GM21576 (cell line): ENCODE results near the gene REPS1.
"Not testable (repeated sequence)": the region's sequence is repeated elsewhere in the genome, so short reads cannot be mapped to it uniquely, and the experiment has no call there.

Experiments used
- ATAC-seq: cut with Tn5 transposase; IDR thresholded peaks from one replicate; pipeline ENCODE4 v1.9.1; 2021; ENCODE audit warnings: mild to moderate bottlenecking, moderate library complexity; ENCODE audit not compliant: unreplicated experiment

The REPS1 gene, protein sequence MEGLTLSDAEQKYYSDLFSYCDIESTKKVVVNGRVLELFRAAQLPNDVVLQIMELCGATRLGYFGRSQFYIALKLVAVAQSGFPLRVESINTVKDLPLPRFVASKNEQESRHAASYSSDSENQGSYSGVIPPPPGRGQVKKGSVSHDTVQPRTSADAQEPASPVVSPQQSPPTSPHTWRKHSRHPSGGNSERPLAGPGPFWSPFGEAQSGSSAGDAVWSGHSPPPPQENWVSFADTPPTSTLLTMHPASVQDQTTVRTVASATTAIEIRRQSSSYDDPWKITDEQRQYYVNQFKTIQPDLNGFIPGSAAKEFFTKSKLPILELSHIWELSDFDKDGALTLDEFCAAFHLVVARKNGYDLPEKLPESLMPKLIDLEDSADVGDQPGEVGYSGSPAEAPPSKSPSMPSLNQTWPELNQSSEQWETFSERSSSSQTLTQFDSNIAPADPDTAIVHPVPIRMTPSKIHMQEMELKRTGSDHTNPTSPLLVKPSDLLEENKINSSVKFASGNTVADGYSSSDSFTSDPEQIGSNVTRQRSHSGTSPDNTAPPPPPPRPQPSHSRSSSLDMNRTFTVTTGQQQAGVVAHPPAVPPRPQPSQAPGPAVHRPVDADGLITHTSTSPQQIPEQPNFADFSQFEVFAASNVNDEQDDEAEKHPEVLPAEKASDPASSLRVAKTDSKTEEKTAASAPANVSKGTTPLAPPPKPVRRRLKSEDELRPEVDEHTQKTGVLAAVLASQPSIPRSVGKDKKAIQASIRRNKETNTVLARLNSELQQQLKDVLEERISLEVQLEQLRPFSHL

DNA sequence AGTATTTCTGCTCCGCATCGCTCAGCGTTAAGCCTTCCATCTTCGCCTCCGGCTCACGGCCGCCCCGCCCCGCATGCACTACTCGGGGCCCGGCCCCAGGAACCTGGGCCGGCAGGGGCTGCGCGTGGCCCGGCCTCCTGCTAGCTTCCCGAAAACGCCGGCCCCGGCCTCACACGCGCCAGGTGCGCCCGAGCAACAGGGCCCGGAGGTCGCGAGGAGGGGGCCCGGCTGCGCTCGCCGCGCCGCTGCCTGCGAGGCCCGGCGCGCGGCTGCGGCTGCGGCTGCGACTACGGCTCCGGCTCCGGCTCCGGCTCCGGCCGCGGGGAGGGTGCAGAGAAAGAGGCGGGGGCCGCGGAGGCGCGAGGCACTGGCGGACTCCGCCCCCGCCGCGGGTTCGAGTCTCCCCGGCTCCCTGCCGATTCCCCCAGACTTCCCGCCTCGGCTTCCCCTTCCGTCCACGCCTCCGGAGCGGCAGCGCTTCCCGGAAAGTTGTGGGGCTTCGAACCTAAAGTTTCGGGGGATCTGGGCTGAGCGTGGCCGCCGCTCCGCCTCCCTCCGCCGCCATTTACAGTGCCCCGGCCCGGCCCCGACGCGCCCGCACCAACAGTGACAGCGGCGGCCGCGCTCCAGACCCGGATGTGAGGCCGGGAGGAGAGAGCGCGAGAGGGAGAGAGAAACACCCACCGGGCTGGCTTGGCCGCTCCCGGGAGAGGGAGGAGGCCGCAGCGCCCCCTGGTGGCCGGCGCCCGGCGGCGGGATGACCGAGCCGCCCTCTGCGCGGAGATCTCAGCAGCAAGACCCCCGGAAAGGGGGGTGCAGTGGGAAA lies at the start of gene REPS1:
Gene REPS1, minus strand, starts transcription at position 611 of the 826 bp plus-strand sequence. Its CDS starts 571 bp downstream, at position 40.
- peak; percentile 91 for ATAC-seq

DNA sequence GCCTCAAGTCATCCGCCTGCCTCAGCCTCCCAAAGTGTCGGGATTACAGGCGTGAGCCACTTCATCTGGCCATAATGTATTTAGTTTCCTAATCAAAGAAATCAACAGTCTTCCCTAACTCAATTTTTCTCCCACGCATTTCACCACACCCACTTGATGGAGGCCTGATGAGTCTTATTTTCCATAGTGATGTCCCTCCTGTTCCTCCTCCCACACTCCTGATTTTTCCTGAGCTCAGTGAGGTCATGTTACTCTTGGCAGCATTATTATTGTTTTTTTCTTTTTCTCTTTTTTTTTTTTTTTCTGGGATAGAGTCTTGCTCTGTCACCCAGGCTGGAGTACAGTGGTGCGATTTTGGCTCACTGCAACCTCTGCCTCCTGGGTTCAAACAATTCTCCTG lies 49.4 kb upstream of the REPS1 start:
- ATAC-seq = no peak

DNA sequence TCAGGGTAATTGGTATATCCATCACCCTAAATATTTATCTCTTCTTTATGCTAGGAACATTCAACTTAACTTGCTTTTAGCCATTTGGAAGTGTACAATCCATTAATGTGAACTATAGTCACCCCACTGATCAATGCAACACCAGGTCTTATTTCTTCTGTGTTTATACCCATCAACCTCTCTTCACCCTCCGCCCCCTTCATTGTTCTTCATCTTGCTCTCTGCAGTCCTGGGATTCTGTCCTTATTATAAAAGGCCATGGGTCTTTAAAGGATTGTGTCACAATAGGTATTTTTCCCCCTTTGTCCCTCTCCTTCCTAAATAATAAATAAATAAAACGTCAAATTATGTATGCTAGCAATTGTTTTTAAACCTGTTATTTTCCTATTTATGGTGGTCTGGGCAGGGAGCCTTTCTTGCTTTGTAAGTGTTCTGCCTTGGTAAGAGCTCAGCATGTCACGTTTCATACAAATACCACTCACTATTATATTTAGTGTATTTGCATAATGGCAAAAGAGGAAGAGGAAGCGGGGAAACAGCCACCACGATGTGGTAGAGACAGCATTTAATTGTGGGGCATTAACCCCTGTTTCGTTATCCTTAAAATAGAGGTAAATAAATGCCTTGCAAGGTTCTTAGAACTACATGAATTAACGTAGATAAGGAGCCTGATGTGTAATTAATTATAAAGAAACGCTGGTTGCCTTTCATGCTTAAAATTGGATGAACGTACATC lies 42.3 kb upstream of the REPS1 start:
- ATAC-seq = peak; percentile 46

DNA sequence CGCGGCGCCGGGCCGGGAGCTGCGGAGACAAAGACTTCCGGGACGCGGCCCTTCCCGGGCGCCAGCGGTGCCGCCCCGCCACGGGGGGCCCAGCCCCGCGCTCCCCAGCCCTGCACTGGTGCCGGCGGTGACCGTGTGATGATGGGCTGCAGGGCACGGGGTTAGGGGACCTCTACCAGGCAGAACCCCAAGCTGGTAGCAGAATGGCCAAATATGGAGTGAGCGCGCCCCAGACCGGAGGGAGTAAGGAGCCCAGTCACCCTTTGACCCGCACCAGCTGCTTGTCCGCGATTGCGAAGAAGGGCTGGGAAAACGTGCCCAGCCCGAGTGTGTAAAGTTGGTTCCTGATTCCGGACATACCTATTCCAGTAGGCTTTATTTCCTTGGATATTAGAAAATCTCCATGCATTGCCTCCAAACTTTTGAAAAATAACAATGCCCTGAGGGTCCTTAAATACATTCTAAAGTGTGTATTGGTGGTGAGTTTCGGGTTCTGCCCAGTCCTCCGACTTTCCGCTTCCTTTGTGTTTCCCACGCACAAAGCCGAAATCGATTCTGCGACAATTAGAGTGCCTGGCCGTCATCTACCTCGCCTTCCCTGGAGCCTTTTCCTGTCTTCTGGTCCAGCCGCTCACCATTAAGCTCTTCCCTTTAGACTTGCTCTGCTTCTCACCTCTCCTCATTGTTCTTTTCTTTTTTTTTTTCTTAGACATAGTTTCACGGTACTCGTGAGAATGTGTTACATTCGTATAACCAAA lies 41.6 kb upstream of the REPS1 start:
- ATAC-seq = peak; percentile 29

DNA sequence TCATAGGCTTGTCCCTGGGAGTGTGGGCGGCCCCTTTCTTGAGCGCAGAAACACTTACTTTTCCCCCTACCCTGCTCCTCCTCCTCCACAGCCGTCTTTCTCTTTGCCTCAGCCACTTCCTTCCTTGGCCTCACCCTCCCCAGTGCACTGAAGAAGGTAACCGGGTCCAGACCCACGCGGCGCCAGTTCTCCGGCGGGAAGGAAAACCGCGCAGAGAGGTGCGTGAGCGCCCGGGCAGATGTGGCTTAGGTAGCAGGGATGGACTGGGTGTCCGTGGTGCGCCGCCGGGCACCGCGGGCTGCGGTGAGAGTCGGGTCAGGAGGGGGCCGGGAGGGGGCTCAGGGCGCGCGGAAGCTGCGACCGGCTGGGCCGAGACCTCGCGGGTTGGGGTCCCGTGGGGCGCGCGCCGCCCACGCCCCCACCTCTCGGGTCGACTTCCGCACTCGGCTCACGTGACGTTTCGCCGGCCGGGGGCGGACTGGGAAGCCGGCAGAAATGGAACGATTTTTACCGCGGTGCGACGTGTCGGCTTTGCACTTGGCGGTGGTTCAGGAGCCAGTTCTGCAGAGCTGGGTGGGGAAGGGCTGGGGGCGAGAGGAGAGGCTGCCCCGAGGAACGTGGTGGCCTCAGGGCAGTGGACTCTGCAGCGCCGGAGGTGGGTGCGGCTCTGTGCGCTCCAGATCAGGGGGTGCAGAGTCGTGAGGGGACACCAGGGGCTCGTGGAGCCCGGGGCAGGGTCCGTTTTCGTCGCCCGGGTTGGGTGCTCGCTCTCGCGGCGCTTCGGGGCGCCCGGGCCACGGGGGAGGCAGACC lies 40.8 kb upstream of the REPS1 start, which contains the start of gene ABRACL:
Gene ABRACL, plus strand, starts transcription at position 88 of the 812 bp plus-strand sequence. CDS start 5,416 bp downstream, outside the sequence.
- peak; percentile 58 for ATAC-seq

DNA sequence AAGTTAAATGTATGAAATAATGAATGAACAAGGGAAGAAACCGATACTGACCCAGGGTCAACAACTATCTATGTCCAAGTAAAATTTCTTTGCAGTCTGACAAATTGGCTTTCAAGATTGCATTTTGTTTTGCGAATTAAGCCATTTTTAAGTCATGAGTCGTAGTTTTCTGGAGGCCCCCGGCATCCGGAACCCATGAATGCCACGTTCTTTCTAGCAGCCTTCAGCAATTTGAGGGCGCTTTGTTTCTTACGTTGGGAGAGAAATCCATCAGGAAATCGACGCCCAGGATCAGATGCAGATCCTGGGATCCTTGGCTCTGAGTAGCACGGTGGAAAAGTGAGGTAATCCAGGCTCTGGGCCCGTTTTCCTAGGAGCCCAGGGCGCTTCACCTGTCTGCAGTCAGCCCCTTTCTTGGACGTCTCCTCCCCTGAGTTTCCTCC lies 40.2 kb upstream of the REPS1 start:
- no peak for ATAC-seq

DNA sequence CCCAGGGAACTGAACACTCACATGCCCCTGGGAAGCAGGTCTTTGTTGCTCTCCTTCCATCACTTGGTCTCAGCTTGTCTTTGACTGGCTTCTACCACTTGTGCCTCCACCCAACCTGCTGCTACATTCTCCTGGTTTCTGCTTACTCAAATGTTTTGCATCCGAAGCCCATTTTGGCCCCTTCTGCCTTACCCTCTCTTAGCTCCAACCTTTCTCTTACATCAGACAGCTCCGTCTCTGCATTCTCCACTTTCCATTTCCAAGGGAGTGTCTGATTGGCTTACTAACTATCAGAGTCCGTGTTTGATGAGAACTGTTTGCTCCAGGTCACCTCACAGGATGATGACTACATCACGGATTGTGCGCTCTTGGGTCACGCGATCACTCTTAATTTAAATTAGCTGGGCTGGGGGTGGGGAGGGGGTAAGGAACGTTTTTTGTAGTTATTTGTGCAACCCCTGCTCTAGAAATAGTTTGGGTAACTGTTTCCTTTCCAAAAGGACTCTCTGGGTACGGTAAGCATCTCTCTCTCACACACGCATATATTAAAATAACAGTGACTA lies 39.6 kb upstream of the REPS1 start:
- no peak for ATAC-seq

DNA sequence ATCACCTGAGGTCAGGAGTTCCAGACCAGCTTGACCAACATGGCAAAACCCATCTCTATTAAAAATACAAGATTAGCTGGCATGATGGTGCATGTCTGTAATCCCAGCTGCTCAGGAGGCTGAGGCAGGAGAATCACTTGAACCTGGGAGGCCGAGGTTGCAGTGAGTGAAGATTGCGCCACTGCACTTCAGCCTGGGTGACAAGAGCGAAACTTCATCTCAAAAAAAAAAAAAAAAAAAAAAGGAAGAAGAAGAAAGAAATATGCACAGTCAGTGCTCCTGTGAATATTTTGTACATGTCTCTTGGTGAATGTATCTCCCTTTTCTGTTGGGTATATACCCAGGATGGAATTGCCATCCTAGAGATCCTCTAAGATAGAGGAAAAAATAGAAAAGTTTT lies 37.4 kb upstream of the REPS1 start:
- not testable (repeated sequence) for ATAC-seq

DNA sequence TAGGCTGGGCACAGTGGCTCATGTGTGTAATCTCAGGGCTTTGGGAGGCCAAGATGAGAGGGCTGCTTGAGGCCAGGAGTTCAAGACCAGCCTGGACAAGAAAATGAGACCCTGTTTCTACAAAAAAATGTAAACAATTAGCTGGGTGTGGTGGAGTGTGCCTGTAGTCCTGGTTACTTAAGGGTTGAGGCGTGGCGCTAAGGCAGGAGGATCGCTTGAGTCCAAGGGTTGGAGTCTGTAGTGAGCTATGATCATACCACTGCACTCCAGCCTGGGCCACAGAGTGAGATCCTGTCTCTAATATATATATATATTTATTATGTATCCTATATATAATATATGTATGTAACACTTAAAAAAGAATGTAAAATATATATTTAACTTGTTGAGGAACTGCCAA lies 32.6 kb upstream of the REPS1 start:
- ATAC-seq = no peak

DNA sequence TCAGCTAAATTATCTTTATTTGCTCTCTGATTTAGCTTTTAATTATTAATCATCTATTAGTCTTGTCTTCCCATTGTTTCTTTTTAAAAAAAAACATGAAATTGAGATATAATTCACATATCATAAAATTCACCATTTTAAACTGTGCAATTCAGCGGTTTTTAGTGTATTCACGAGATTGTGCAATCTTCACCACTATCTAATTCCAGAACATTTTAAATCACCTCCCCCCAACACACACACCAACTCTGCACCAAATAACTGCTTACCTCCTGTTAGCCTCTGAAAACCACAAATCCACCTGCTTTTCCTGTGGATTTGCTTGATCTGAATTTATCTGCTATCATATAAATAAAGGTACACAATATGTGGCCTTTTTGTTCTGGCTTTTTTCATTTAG lies 31.7 kb upstream of the REPS1 start:
- no peak for ATAC-seq

DNA sequence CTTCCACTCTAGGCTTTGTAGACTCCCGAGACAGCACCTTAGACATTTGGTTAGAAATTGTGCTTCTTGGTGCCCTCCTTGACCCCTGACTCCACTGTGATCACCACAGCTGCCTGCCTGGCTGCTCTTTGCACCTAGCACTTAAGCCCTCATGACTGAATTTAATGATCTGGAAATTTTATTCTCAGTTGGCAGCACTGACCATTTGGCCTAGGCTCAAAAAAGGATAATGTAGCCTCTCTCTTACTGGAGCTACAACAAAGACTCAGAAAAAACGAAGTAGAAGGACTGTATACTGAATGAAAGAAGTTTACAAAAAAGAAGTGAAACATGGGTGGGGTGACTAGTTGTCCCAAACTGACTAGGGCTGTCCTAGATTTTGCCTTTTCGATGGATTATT lies 29.2 kb upstream of the REPS1 start:
- no peak for ATAC-seq

DNA sequence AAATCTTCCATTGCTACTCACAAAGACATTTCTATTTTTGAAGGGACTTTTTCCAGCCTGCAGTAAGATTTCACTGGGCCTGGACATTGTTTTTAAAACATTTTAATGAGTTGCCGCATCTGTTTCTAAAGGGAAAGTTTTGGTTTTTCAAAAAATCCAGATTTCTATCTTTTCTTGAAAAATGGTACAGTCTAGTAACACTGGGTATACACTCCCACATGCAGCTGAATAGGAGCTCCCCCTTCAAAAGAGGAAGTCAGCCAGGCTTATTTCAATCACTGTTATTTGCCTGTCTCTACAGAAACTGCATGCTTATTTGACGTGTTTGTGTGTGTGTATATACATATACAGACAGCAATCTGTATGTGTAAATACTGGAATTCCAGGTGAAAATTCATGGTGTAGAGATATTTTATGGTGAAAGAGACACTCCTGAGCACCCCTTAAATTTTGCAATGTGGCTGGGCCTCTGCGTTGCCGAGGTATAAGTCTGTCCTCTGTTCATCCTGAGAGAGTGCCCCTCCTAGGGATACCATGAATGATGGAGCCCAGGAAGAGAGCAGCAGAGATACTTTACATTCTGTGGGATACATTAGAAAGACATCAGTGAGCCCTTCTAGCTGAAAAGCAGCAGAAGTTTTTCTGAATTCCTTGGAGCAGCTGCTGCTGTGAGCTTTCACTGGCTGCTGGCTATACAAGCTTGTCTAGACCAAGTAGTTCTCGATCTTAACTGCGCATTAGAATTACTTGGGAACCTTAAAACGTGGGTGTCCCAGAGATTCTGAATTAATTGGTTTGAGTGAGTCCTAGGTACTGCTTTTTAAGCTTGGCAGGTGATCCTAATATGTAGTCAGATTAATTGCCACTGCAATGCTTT lies 28.5 kb upstream of the REPS1 start:
- peak; percentile 96 for ATAC-seq

DNA sequence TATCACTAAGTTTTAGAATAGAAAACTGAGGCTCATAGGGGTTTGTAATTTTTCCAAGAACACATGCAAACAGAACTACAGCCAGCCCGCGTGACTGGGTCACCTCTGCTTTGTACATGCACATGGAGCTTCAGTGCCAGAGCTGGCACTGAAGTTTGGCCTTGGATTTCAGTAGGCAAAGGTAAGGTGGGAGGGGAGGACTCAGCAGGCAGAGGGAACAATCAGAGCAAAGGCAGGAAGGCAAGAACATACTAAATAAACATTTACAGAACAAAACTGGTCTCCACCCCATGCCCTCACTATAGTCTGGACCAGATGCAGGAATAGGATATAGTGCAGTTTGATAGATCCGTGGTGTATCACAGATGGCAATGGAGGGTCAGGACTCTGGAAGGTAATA lies 26.9 kb upstream of the REPS1 start:
- no peak for ATAC-seq

DNA sequence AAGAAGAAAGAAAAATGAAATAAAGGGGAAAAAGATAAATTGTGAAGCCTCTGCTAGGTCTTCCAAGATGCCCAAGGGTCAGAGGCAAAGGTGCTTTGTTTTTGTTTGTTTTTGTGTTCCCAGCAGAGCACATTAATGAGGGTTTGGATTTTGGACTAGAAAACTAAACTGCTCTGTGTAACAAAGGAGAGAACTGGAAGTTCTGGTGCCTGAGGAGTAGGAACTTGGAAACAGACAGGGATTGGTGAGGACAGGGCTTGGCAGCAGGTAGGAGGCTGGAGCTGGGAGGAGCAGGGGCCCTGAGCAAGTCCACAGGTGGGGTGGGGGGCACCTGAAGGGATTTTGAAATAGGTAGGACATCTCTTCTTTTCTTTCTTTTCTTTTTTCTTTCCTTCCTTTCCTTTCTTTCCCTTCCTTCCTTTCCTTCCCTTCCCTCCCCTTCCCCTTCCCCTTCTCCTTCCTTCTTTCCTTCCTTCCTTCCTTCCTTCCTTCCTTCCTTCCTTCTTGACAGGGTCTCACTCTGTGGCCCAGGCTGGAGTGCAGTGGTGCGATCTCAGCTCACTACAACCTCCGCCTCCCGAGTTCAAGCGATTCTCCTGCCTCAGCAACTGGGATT lies 25.2 kb upstream of the REPS1 start:
- ATAC-seq = no peak

DNA sequence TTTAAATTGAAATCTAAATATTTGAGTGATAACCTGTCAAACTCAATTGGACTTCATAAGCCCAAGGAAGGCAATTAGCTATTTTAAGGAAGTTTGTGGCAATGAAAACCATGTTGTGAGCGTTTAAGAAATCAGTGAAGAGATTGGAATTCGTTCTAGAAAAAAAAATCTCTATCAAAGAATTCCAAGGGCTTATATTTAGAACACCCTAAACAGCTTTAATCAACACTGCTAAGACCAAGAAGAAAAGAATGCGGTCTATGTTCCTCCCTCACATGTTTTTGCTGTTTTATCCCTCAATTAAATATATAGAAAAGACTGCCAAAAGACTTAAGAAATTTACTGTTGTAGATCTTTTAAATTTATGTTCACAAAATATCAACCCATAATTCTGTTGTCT lies 23.9 kb upstream of the REPS1 start:
- ATAC-seq = no peak

DNA sequence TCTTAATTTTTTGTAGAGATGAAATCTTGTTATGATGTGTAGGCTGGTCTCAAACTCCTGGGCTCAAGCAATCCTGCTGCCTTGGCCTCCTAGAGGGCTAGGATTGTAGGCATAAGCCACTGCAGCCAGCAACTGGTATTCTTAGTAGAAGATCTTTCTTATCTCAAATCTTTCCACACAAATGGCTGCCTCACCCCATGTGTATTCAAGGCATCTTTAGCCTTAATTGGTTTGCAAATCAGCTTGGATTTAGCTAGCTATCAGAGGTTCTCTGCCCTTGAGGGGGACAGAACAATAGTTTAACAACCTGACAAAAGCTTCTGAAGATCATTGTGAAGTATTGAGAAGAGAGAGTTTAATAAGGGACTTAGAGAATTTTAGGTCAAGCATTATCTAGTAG lies 22.6 kb upstream of the REPS1 start:
- ATAC-seq = no peak

DNA sequence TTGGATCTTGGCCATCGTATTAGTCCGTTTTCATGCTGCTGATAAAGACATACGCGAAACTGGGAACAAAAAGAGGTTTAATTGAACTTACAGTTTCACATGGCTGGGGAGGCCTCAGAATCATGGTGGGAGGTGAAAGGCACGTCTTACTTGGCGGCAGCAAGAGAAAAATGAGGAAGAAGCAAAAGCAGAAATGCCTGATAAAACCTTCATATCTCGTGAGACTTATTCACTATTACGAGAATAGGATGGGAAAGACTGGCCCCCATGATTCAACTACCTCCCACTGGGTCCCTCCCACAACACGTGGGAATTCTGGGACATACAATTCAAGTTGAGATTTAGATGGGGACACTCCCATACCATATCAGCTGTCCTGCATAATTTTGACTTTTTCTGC lies 20.1 kb upstream of the REPS1 start:
- no peak for ATAC-seq
